Panc1 (cell line): ENCODE results near the gene SNX2.

Source experiments
- POLR2AphosphoS5 ChIP-seq: IDR thresholded peaks from 2 replicates; pipeline ENCODE4 v1.6.1; 2012; ENCODE audit warnings: mild to moderate bottlenecking, low read depth, low read length, moderate library complexity
- SIN3A ChIP-seq: IDR thresholded peaks from 2 replicates; pipeline ENCODE4 v1.6.1; 2012; ENCODE audit warnings: low read depth, mild to moderate bottlenecking, low read length, moderate library complexity, borderline replicate concordance; ENCODE audit not compliant: insufficient read depth
- TCF7L2 ChIP-seq: IDR thresholded peaks from 2 replicates; pipeline ENCODE4 v1.6.1; 2011; ENCODE audit warnings: mild to moderate bottlenecking, low read depth, low read length, inconsistent platforms
- TF ChIP-seq, protein P1 (sequence below): fragments of 450-650 bp; IDR thresholded peaks from 2 replicates; pipeline ENCODE4 v1.5.1; 2017; ENCODE audit warnings: mild to moderate bottlenecking
- TF ChIP-seq, protein P2 (sequence below), 2 experiments: IDR thresholded peaks; 2 replicates each; pipeline ENCODE4 v1.6.1; 2011 to 2012; ENCODE audit warnings: low read depth in 2 of 2, control low read depth in 1 of 2, low read length in 1 of 2, mild to moderate bottlenecking in 1 of 2, moderate library complexity in 1 of 2; ENCODE audit not compliant: insufficient read depth in 1 of 2

DNA sequence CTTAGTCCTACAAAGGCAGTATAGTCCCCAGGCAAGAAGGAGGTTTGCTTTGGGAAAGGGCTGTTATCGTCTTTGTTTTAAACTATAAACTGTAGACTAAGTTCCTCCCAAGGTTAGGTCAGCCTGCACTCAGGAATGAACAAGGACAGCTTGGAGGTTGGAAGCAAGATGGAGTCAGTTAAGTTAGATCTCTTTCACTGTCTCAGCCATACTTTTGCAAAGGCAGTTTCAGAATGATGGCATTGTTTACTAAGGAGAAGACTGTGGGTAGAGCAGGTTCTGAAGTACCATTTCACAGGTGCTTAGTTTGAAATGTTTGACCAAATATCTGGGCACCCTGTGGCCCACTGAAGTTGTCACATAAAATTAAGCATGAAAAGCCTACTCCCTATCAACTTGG, 90.0 kb downstream of the SNX2 start:
- no peak for TF ChIP-seq POLR2AphosphoS5
- TF ChIP-seq, protein P1, sequence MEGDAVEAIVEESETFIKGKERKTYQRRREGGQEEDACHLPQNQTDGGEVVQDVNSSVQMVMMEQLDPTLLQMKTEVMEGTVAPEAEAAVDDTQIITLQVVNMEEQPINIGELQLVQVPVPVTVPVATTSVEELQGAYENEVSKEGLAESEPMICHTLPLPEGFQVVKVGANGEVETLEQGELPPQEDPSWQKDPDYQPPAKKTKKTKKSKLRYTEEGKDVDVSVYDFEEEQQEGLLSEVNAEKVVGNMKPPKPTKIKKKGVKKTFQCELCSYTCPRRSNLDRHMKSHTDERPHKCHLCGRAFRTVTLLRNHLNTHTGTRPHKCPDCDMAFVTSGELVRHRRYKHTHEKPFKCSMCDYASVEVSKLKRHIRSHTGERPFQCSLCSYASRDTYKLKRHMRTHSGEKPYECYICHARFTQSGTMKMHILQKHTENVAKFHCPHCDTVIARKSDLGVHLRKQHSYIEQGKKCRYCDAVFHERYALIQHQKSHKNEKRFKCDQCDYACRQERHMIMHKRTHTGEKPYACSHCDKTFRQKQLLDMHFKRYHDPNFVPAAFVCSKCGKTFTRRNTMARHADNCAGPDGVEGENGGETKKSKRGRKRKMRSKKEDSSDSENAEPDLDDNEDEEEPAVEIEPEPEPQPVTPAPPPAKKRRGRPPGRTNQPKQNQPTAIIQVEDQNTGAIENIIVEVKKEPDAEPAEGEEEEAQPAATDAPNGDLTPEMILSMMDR, result no peak
- no peak for TF ChIP-seq TCF7L2
- TF ChIP-seq, protein P2, sequence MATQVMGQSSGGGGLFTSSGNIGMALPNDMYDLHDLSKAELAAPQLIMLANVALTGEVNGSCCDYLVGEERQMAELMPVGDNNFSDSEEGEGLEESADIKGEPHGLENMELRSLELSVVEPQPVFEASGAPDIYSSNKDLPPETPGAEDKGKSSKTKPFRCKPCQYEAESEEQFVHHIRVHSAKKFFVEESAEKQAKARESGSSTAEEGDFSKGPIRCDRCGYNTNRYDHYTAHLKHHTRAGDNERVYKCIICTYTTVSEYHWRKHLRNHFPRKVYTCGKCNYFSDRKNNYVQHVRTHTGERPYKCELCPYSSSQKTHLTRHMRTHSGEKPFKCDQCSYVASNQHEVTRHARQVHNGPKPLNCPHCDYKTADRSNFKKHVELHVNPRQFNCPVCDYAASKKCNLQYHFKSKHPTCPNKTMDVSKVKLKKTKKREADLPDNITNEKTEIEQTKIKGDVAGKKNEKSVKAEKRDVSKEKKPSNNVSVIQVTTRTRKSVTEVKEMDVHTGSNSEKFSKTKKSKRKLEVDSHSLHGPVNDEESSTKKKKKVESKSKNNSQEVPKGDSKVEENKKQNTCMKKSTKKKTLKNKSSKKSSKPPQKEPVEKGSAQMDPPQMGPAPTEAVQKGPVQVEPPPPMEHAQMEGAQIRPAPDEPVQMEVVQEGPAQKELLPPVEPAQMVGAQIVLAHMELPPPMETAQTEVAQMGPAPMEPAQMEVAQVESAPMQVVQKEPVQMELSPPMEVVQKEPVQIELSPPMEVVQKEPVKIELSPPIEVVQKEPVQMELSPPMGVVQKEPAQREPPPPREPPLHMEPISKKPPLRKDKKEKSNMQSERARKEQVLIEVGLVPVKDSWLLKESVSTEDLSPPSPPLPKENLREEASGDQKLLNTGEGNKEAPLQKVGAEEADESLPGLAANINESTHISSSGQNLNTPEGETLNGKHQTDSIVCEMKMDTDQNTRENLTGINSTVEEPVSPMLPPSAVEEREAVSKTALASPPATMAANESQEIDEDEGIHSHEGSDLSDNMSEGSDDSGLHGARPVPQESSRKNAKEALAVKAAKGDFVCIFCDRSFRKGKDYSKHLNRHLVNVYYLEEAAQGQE (IDR thresholded peaks at IDR 0.05; ENCODE audit: insufficient read depth in 1 of 2, low read depth in 2 of 2, low read length in 1 of 2), result no peak
- no peak for TF ChIP-seq SIN3A
